Measurements from ENCODE around the gene CHL1.

The CHL1 gene

GRCh38 chr3:264394-265156, 68.0 kb downstream of the CHL1 start:
- 100% methylated on average over 1 of the region's 9 CpGs for WGBS (ENCODE audit: insufficient coverage)
- Histone ChIP-seq H3K36me3 (ENCODE audit: control insufficient read depth in 4 of 4, insufficient read depth in 4 of 4, low read length in 3 of 4) (no peaks in the 10 kb centered on the region), H3K27ac (ENCODE audit: insufficient read depth in 1 of 2, low read depth in 1 of 2, low read length in 2 of 2, poor library complexity in 1 of 2, severe bottlenecking in 2 of 2) (no peak overlapping the region), H3K4me3 (ENCODE audit: control insufficient read depth in 1 of 7, extremely low read depth in 1 of 7, insufficient read depth in 4 of 7, low read depth in 2 of 7, low read length in 6 of 7) (no peak overlapping the region), H3K27me3 (replicated peaks in 2 of 5; ENCODE audit: control insufficient read depth in 4 of 5, insufficient read depth in 5 of 5, low read length in 4 of 5) (peaks cover 0 to 3% (median 0%) of the 10 kb centered on the region in 5 experiments), H3K4me1 (ENCODE audit: control extremely low read depth in 1 of 4, control insufficient read depth in 4 of 4, insufficient read depth in 4 of 4, low read length in 3 of 4) (no peaks in the 10 kb centered on the region), H3K9me3 (ENCODE audit: control extremely low read depth in 1 of 5, control insufficient read depth in 4 of 5, insufficient read depth in 2 of 5, low read depth in 1 of 5, low read length in 4 of 5) (no peaks in the 10 kb centered on the region)
- ChIA-PET POLR2A (no interaction called here), CTCF (no interaction called here)
- DNase-seq: no peak

GRCh38 chr3:267101-267500, 70.5 kb downstream of the CHL1 start:
- H3K27me3 ChIP-seq (replicated peaks in 2 of 5; ENCODE audit: control insufficient read depth in 4 of 5, insufficient read depth in 5 of 5, low read length in 4 of 5): peaks cover 0 to 3% (median 0%) of the 10 kb centered on the region in 5 experiments
- POLR2A ChIA-PET: no interaction called here
- H3K27ac ChIP-seq (ENCODE audit: insufficient read depth in 1 of 2, low read depth in 1 of 2, low read length in 2 of 2, poor library complexity in 1 of 2, severe bottlenecking in 2 of 2): no peak overlapping the region

GRCh38 chr3:270688-271087, 74.1 kb downstream of the CHL1 start:
- H3K27me3 ChIP-seq (replicated peaks in 2 of 5; ENCODE audit: control insufficient read depth in 4 of 5, insufficient read depth in 5 of 5, low read length in 4 of 5): no peaks in the 10 kb centered on the region
- ChIA-PET POLR2A (no interaction called here), CTCF (no interaction called here)
- H3K4me1 ChIP-seq (ENCODE audit: control extremely low read depth in 1 of 4, control insufficient read depth in 4 of 4, insufficient read depth in 4 of 4, low read length in 3 of 4): no peaks in the 10 kb centered on the region
- H3K4me3 ChIP-seq (ENCODE audit: control insufficient read depth in 1 of 7, extremely low read depth in 1 of 7, insufficient read depth in 4 of 7, low read depth in 2 of 7, low read length in 6 of 7): no peak overlapping the region
- no peak overlapping the region for H3K27ac ChIP-seq (ENCODE audit: insufficient read depth in 1 of 2, low read depth in 1 of 2, low read length in 2 of 2, poor library complexity in 1 of 2, severe bottlenecking in 2 of 2)
- no peaks in the 10 kb centered on the region for H3K9me3 ChIP-seq (ENCODE audit: control extremely low read depth in 1 of 5, control insufficient read depth in 4 of 5, insufficient read depth in 2 of 5, low read depth in 1 of 5, low read length in 4 of 5)
- DNase-seq: no peak
- no peaks in the 10 kb centered on the region for H3K36me3 ChIP-seq (ENCODE audit: control insufficient read depth in 4 of 4, insufficient read depth in 4 of 4, low read length in 3 of 4)
- WGBS (ENCODE audit: insufficient coverage): 100% methylated on average over 2 of the region's 2 CpGs

More at GRCh38 chr3:267101-267500, 70.5 kb downstream of the CHL1 start:
- H3K9me3 ChIP-seq (ENCODE audit: control extremely low read depth in 1 of 5, control insufficient read depth in 4 of 5, insufficient read depth in 2 of 5, low read depth in 1 of 5, low read length in 4 of 5): no peaks in the 10 kb centered on the region
- WGBS (ENCODE audit: insufficient coverage): 100% methylated on average over 1 of the region's 1 CpG
- H3K4me3 ChIP-seq (ENCODE audit: control insufficient read depth in 1 of 7, extremely low read depth in 1 of 7, insufficient read depth in 4 of 7, low read depth in 2 of 7, low read length in 6 of 7): no peak overlapping the region
- CTCF ChIA-PET: no interaction called here
- DNase-seq: no peak
- no peaks in the 10 kb centered on the region for H3K36me3 ChIP-seq (ENCODE audit: control insufficient read depth in 4 of 4, insufficient read depth in 4 of 4, low read length in 3 of 4)
- no peaks in the 10 kb centered on the region for H3K4me1 ChIP-seq (ENCODE audit: control extremely low read depth in 1 of 4, control insufficient read depth in 4 of 4, insufficient read depth in 4 of 4, low read length in 3 of 4)

- H3K9me3 ChIP-seq (ENCODE audit: control extremely low read depth in 1 of 5, control insufficient read depth in 4 of 5, insufficient read depth in 2 of 5, low read depth in 1 of 5, low read length in 4 of 5): no peaks in the 10 kb centered on the region
- H3K36me3 ChIP-seq (ENCODE audit: control insufficient read depth in 4 of 4, insufficient read depth in 4 of 4, low read length in 3 of 4): no peaks in the 10 kb centered on the region
- no CpG with 5 or more reads among the region's 2 CpGs for WGBS (ENCODE audit: insufficient coverage)
- DNase-seq: no peak
- no peak overlapping the region for H3K4me3 ChIP-seq (ENCODE audit: control insufficient read depth in 1 of 7, extremely low read depth in 1 of 7, insufficient read depth in 4 of 7, low read depth in 2 of 7, low read length in 6 of 7)
- ChIA-PET POLR2A (no interaction called here), CTCF (no interaction called here)
- H3K4me1 ChIP-seq (ENCODE audit: control extremely low read depth in 1 of 4, control insufficient read depth in 4 of 4, insufficient read depth in 4 of 4, low read length in 3 of 4): peaks cover 0 to 17% (median 5%) of the 10 kb centered on the region in 4 experiments
- no peak overlapping the region for H3K27ac ChIP-seq (ENCODE audit: insufficient read depth in 1 of 2, low read depth in 1 of 2, low read length in 2 of 2, poor library complexity in 1 of 2, severe bottlenecking in 2 of 2)
- H3K27me3 ChIP-seq (replicated peaks in 2 of 5; ENCODE audit: control insufficient read depth in 4 of 5, insufficient read depth in 5 of 5, low read length in 4 of 5): no peaks in the 10 kb centered on the region
Observed at GRCh38 chr3:274927-275326, 78.4 kb downstream of the CHL1 start.

- Histone ChIP-seq H3K27ac (ENCODE audit: insufficient read depth in 1 of 2, low read depth in 1 of 2, low read length in 2 of 2, poor library complexity in 1 of 2, severe bottlenecking in 2 of 2) (no peak overlapping the region), H3K4me1 (ENCODE audit: control extremely low read depth in 1 of 4, control insufficient read depth in 4 of 4, insufficient read depth in 4 of 4, low read length in 3 of 4) (peaks cover 0 to 17% (median 5%) of the 10 kb centered on the region in 4 experiments), H3K36me3 (ENCODE audit: control insufficient read depth in 4 of 4, insufficient read depth in 4 of 4, low read length in 3 of 4) (no peaks in the 10 kb centered on the region), H3K27me3 (replicated peaks in 2 of 5; ENCODE audit: control insufficient read depth in 4 of 5, insufficient read depth in 5 of 5, low read length in 4 of 5) (no peaks in the 10 kb centered on the region), H3K4me3 (ENCODE audit: control insufficient read depth in 1 of 7, extremely low read depth in 1 of 7, insufficient read depth in 4 of 7, low read depth in 2 of 7, low read length in 6 of 7) (peak overlapping the region in 1 of 7 experiments; percentile 1), H3K9me3 (ENCODE audit: control extremely low read depth in 1 of 5, control insufficient read depth in 4 of 5, insufficient read depth in 2 of 5, low read depth in 1 of 5, low read length in 4 of 5) (peaks cover 0 to 4% (median 0%) of the 10 kb centered on the region in 5 experiments)
- ChIA-PET CTCF (no interaction called here), POLR2A (no interaction called here)
- peak in 2 of 3 donors; percentile 6 to 30 for DNase-seq
- WGBS (ENCODE audit: insufficient coverage): 25% methylated on average over 1 of the region's 1 CpG
Observed at GRCh38 chr3:277873-278272, 81.3 kb downstream of the CHL1 start.

- Histone ChIP-seq H3K4me1 (ENCODE audit: control extremely low read depth in 1 of 4, control insufficient read depth in 4 of 4, insufficient read depth in 4 of 4, low read length in 3 of 4) (peaks cover 0 to 17% (median 5%) of the 10 kb centered on the region in 4 experiments), H3K27me3 (replicated peaks in 2 of 5; ENCODE audit: control insufficient read depth in 4 of 5, insufficient read depth in 5 of 5, low read length in 4 of 5) (no peaks in the 10 kb centered on the region), H3K9me3 (ENCODE audit: control extremely low read depth in 1 of 5, control insufficient read depth in 4 of 5, insufficient read depth in 2 of 5, low read depth in 1 of 5, low read length in 4 of 5) (peaks cover 0 to 5% (median 0%) of the 10 kb centered on the region in 5 experiments), H3K4me3 (ENCODE audit: control insufficient read depth in 1 of 7, extremely low read depth in 1 of 7, insufficient read depth in 4 of 7, low read depth in 2 of 7, low read length in 6 of 7) (no peak overlapping the region), H3K27ac (ENCODE audit: insufficient read depth in 1 of 2, low read depth in 1 of 2, low read length in 2 of 2, poor library complexity in 1 of 2, severe bottlenecking in 2 of 2) (no peak overlapping the region), H3K36me3 (ENCODE audit: control insufficient read depth in 4 of 4, insufficient read depth in 4 of 4, low read length in 3 of 4) (no peaks in the 10 kb centered on the region)
- CTCF ChIA-PET: no interaction called here
- 90% methylated on average over 8 of the region's 12 CpGs for WGBS (ENCODE audit: insufficient coverage)
- DNase-seq: peak; percentile 3 to 45 (median 16)
- POLR2A ChIA-PET: no interaction called here
Observed at GRCh38 chr3:278300-279064, 81.9 kb downstream of the CHL1 start.

GRCh38 chr3:279325-279724, 82.8 kb downstream of the CHL1 start:
- ChIA-PET CTCF (no interaction called here), POLR2A (no interaction called here)
- Histone ChIP-seq H3K4me3 (ENCODE audit: control insufficient read depth in 1 of 7, extremely low read depth in 1 of 7, insufficient read depth in 4 of 7, low read depth in 2 of 7, low read length in 6 of 7) (no peak overlapping the region), H3K4me1 (ENCODE audit: control extremely low read depth in 1 of 4, control insufficient read depth in 4 of 4, insufficient read depth in 4 of 4, low read length in 3 of 4) (peaks cover 0 to 17% (median 5%) of the 10 kb centered on the region in 4 experiments), H3K9me3 (ENCODE audit: control extremely low read depth in 1 of 5, control insufficient read depth in 4 of 5, insufficient read depth in 2 of 5, low read depth in 1 of 5, low read length in 4 of 5) (peaks cover 0 to 5% (median 0%) of the 10 kb centered on the region in 5 experiments), H3K36me3 (ENCODE audit: control insufficient read depth in 4 of 4, insufficient read depth in 4 of 4, low read length in 3 of 4) (no peaks in the 10 kb centered on the region), H3K27ac (ENCODE audit: insufficient read depth in 1 of 2, low read depth in 1 of 2, low read length in 2 of 2, poor library complexity in 1 of 2, severe bottlenecking in 2 of 2) (no peak overlapping the region), H3K27me3 (replicated peaks in 2 of 5; ENCODE audit: control insufficient read depth in 4 of 5, insufficient read depth in 5 of 5, low read length in 4 of 5) (no peaks in the 10 kb centered on the region)
- no peak for DNase-seq
- WGBS (ENCODE audit: insufficient coverage): no CpG with 5 or more reads among the region's 1 CpG

Measured in common myeloid progenitor, CD34-positive (primary cell).